Left hindlimb (tissue), 1 donor: ENCODE data around the gene GADD45A.
"Not testable (repeated sequence)": the region's sequence is repeated elsewhere in the genome, so short reads cannot be mapped to it uniquely, and the experiment has no call there.

Source experiments
- DNase-seq: peaks from one replicate; pipeline ENCODE4 v3.0.0-alpha.2; 2018

GADD45A gene, protein sequence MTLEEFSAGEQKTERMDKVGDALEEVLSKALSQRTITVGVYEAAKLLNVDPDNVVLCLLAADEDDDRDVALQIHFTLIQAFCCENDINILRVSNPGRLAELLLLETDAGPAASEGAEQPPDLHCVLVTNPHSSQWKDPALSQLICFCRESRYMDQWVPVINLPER

DNA sequence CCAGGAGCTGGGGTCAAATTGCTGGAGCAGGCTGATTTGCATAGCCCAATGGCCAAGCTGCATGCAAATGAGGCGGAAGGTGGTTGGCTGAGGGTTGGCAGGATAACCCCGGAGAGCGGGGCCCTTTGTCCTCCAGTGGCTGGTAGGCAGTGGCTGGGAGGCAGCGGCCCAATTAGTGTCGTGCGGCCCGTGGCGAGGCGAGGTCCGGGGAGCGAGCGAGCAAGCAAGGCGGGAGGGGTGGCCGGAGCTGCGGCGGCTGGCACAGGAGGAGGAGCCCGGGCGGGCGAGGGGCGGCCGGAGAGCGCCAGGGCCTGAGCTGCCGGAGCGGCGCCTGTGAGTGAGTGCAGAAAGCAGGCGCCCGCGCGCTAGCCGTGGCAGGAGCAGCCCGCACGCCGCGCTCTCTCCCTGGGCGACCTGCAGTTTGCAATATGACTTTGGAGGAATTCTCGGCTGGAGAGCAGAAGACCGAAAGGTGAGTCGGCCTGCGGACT lies at the start of gene GADD45A:
TSS of gene GADD45A (plus strand) at position 135 of the 491 bp plus-strand sequence. CDS start at position 429, 294 bp downstream.
- DNase-seq: peak; percentile 99

DNA sequence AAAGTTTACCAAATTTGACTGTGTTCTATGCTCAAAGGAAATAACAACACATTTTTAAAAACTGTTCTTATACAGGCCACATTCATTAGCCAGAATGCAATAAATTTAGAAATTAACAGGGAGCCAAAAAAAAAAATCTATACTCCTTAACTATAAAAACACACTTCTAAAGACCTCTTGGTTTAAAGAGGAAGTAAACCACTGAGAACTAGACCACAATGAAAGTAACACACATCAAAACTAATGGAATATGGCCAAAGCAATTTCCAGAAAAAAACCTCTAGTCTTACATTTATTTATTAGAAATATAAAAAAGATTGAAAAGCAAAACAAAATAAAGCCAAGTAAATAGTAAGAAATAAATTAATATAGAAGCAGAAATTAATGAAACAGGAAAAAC lies 48.9 kb upstream of the GADD45A start:
- no peak for DNase-seq

DNA sequence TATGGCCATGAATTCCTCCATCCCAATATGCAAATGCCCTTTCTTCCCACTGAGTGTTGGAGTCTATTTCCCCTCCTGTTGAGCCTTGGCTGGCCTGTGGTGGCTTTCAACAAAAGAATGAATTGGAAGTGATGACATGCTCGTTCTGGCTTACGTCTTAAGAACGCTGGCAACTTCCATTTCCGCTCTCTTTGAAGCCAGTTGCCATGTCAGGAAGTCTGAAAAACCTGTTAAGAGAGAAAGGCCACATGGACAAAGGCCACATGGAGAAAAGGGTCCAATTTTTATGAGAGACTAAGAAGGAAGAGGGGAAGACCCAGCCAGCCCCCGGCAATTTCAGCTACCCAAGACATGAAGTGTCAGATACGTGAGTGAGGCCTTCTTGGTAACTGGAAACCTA lies 45.6 kb upstream of the GADD45A start:
- no peak for DNase-seq

DNA sequence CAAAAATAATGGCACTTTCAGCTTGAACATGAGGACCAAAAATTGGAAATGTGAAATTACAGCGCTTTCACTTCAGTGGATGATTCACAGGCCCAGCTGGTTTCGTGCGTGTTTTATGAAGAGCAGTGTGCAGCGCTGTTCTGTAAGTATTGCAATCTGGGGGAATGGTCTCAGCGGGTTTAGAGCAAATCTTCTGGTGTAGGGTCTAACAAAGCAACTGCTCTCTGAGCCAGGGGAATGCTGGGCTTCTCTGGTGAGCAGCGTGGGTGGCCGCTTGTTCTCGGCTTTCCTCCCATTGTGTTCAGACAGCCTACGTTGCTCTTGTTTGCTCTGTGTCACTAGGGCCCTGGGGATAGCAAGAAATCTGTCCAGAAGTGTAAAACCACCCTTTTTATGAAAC lies 42.4 kb upstream of the GADD45A start:
- no peak for DNase-seq

DNA sequence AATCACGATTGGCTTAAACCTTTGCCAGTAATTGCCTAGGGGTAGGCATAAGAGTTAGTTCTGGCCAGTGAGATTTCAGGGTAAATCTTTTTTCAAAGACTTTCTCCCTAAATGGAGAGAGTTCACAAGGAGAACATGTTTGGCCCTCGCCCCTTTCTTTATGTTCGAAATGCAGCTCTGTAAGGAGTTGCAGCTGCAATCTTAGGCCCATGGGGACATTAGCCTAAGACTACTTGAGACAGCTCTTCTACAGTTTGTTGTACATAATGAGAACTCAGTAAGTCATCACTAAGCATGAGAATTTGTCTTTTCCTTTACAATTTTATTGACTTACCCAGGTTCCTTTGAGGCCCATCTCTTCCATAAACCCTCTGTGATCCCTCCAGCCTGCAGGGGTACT lies 40.4 kb upstream of the GADD45A start:
- DNase-seq: no peak

DNA sequence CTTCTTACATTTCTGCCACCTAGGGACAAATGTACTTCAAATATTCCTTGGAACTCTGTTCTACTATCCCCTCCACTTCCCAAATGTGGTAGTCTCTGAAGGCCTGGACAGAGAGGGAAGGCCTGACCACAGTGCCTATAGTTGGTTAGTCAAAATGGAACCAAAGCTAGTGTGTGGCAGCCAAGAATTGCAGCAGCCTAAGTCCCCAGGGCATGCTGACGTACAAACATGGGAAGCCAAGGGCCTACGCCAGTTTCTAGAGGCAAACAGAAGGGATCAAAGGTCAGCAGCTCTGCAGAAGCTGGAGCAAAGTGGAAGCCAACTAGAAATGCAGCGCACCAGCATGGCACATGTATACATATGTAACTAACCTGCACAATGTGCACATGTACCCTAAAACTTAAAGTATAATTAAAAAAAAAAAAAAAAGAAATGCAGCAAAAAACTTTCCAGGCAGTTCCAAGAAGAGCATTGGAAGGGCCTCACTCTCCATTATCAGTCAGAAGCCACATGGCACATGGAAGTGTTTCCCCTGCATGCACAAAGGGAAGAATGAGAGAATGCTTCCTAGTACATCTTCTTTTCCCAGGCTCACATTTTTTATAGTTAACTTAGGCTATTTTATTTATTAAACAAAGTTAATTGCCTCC lies 39.4 kb upstream of the GADD45A start:
- DNase-seq: no peak

DNA sequence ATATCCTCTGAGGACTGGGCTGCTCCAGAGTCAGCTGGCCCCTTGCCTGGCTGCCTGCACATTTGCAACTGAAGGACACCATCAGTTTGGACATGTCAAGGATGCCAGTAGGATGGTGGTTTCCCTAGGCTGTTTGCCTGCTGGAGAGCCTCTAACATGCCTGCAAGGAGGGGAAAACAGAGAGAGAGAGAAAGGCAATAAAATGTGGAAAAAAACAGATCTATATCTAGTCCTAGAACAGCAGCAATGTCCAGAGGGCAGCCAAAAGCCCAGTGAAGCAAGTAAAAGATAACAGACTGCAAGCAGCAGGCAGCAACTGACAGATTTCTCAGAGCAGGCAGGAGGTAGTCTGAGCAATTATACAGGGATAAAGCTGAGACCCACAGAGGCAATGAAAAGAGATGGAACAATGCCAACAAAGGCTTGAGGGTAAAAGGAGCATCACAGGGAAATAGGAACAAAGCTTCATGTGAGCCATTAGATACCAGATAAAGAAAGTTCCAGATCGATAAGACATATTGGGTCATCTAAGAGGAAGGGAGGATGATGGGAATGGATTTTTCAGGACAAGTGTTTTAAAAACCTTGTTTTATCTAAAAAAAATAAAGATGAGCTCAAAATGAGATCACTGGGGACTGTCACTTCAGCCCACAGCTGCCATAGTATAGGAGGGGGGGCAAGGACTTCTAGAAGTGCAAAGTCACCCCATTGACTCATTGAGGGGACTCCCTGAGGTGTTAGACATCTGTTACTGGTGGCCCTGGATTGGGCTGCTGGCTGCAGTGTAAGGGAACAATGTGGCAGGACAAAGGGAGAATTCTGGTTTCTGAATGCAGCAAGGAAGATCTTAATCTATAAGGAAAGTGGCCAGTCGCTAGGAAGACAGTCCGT lies 38.6 kb upstream of the GADD45A start:
- DNase-seq: no peak

DNA sequence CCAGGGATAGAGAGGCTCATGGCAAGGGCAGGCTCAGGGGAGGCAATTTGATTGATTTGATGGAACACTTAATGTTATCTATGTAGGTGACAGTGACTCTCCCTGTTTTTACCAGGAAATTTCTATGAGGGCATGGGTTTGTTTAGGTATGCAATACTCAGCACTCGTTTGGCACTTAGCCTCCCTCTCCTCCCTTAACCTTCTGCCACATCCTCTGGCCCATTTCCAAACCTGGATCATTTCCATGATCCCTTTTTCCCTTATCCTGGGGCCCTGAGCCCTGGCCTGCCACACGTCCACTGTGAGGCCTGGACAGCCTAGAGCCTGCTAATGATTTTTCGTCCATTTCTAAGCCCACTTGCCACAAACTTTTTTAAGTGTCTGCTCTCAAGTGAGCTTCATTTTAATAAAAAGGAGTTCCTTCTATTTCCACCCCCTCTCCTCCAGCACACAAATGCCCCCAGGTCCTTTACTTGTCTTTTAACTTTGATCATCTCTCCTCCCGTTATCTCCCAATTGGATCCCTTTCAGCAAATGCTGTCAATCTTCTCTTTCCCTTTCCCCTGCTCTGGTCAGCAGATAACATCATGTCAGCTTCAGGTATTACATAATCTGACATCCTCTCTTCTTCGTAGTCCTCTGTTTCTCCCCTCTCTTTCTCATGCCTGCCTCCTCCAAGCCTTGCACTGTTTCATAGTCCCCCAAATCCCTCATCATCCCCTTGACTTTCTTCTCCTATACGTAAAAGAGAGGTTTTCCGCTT lies 37.8 kb upstream of the GADD45A start:
- no peak for DNase-seq

DNA sequence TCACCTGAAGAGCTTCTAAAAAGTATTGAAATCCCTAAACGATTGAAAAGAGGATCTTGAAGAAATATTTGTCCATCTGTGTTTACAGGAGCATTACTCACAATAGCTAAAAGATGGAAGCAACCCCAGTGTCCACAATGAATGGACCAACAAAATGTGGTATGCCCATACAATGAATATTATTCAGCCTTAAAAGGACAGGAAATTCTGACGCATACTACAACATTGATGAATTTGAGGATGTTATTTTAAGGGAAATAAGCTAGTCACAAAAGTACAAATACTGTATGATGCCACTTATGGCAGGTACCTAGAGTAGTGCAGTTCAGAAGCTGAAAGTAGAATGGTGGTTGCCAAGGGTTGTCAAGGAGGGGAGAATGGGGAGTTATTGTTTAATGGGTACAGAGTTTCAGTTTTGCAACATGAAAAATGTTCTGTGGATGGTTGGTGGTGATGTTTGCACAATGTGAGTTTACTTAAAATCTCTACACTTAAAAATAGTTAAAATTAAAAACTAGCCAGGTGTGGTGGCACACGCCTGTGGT lies 37.1 kb upstream of the GADD45A start:
- no peak for DNase-seq

DNA sequence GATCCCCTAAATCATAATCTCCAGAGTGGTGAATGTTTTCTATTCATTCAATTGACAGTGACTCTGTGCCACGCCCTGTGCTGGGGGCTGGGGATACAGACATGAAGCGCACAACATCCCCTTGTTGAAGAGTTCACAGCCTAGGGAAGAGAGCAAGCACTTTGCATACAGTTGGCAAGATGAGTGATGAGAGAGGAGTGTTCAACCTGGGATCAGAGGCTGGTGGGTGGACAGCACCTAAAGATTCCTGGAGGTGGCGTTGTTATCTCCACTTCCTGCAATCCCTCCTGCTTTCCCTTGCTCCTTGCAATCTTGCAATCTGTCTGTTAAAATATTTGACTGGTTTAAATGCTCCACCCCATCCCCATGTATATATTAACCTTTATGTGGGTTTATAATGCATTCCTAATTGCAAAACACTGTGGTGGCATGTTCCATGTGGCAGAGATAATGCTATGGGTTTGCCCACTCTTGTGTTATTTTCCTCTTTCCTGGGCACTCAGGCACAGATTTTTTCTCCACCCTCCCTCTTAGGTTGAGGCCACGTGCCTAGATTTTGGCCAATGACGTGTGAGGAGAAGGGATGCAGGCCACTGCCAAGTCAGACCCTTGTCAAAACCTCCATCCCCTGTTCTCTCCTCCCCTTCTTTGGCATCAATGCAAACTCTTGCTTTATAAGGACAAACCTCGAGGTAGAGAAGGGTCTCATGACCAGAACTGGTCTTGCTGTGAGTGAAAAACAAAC lies 36.2 kb upstream of the GADD45A start:
- DNase-seq: no peak

DNA sequence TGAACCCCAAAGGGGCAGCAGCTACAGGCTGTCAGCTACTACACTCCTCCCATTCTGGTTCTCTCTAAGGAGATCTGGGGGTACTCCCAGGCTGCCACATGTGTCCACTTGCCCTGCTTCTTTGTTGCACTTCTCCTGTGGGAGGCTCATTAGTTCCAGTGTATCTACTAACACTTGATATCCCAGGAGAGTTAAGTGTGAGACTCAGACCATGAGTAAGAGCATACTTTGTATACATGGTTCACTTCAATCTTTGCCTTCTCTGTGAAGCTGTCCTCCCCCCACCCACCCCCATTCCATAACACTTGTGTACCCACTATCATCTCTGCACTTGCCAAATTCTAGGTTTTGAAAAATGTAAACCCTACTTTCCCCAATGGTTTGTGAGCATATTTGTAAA lies 34.9 kb upstream of the GADD45A start:
- DNase-seq: no peak

DNA sequence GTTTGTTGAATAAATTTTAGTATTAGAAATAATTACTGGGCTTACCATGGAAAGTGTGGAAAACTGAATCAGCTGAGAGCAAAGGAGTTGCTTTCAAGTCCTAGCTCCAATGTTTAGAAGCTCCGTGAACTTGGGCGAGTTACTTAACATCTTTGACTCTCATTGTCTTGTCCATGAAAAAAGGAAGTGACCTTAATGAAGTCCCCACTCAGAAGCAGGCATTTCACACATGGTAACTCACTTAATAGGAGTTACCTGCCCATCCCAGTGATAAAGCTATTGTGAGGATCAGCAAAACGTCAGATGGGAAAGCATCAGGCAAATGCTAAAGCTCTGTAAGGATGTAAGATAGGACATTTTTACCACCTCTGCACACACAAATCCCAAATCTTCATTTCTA lies 34.0 kb upstream of the GADD45A start:
- DNase-seq: no peak

DNA sequence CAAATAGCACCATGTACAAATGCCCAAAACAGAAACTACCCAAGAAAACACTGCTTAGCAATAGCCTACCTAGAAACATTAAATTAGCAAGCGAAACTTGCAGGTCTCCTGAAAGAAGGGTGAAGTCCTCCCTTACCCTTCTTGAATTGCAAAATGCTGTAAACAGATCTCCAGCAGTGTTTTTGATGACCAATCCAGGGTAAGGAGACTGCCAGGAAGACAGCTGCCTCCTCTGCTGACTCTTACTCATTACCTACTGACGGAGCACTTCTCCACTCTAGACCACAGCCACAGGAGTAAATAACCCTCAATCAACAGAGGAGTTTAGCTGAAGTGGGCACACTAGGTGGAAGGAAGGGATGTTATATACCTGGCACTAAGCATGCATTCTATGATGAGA lies 32.2 kb upstream of the GADD45A start:
- no peak for DNase-seq

DNA sequence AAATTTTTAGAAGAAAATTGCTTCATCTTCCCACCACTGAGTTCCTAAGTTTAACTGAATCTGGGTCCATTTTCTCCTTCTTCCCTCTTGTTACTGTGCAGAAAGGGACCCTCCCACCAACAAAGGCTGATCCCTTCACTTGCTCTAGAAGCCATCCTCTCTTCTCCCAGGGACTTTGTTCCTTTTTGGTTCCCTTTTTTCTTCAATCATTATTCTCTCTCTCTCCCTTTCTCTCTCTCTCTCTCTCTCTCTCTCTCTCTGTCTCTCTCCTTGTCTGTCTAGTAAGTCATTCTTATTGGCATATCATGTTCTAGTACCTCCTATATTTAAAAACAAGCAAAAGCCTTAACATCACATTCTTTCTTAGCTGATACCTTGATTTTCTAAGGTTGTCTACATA lies 31.7 kb upstream of the GADD45A start:
- DNase-seq: no peak

DNA sequence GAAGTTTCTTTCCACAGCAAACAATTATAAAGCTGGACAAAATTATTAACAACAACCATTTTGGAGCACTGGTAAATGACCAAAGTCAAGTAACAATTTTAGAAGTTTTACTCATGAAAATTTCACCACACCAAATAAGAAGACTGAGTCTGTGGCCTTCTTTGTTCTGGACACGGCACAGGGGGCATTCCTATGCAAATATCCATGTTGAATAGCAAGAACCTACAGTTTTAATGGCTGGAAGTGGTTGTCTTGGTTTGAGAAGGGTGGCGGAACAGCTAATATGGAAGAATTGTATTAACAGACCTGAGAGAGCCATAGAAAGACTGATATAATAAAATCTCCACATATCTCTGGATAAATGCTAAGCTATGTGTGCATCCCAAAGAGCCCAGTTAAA lies 29.4 kb upstream of the GADD45A start:
- no peak for DNase-seq

DNA sequence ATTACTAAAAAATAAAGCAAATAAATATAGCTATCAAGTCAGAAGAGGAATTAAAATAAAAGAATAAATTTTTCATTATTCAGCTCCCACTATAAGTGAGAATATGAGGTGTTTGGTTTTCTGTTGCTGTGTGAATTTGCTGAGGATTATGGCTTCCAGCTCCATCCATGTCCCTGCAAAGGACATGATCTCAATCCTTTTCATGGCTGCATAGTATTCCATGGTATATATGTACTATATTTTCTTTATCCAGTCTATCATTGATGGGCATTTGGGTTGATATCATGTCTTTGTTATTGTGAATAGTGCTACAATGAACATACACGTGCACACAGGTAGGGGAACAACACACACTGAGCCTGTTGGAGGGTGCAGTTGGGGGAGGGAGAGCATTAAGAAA lies 27.8 kb upstream of the GADD45A start:
- not testable (repeated sequence) for DNase-seq

DNA sequence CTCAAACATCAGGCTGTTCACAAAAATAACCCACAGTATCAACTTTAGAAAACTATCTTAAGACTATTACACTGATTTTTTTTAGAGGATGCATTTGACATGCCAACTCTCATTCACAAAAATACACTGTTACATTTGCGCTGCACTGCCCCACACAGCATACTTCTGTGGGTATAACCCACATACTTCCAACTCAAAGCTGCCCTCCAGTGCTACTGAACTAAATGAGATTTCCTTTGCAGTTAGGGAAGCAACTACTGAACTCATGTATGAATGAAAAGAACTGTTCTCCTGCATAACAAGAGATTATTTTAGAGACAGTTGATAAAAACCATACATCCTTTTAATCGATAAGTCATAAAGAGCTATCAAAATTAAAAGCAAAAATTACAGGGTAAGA lies 25.8 kb upstream of the GADD45A start:
- no peak for DNase-seq

DNA sequence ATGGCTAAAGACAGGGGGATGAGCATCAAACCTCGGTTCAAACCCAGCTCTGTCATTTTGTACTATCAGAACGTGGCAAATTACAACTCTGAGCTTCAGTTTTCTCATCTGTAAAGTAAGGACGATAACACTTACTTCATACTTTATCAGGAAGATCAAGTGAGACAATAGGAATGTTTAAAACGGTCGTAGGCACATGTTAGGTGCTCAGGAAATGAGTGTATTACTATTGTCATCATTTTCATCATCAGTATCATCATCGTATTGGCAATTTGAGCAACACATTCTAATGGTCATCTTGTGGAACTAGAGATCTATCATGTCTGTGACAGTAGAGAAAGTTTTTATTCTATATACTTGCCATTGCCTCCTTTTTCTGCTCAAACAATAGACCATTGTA lies 22.1 kb upstream of the GADD45A start:
- no peak for DNase-seq

DNA sequence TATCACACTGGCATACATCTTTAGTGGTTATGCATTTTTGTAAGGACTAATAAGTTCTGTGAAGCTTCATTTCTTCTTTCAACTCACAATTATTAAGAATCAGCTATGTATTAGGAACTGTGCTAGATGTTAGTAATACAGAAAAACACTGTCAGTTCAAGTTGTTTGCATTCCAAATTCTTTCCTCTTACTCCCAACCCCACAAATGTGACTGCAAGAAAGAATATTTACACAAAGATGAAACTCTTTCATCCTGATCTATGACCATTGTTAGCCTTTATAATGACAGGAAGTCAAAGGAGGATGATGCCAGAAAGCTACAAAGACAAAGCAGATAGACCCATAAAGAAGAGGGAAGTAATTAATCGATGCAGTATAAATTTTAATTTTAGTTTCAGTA lies 21.0 kb upstream of the GADD45A start:
- no peak for DNase-seq

DNA sequence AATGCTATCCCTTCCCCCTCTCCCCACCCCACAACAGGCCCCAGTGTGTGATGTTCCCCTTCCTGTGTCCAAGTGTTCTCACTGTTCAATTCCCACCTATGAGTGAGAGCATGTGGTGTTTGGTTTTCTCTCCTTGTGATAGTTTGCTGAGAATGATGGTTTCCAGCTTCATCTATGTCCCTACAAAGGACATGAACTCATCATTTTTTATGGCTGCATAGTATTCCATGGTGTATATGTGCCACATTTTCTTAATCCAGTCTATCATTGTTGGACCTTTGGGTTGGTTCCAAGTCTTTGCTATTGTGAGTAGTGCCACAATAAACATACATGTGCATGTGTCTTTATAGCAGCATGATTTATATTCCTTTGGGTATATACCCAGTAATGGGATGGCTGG lies 19.7 kb upstream of the GADD45A start:
- DNase-seq: not testable (repeated sequence)

DNA sequence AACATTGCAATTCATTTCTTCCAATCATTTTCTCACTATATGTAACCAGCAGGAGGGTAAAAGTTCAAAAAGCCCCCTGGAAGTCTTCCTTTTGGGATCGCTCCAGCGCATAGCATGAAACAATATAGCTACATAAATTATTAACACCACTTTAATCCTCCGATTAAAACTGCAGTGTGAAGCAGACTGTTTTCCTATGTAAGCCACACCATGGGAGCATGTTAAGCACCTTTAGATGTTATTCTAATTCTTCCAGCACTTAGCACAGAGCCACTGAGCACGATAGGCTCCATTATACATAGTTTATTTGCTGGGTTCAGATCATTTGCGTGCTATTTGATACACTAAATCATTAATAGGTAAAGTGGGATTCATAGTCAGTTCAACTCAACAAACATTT lies 18.4 kb upstream of the GADD45A start:
- DNase-seq: no peak

DNA sequence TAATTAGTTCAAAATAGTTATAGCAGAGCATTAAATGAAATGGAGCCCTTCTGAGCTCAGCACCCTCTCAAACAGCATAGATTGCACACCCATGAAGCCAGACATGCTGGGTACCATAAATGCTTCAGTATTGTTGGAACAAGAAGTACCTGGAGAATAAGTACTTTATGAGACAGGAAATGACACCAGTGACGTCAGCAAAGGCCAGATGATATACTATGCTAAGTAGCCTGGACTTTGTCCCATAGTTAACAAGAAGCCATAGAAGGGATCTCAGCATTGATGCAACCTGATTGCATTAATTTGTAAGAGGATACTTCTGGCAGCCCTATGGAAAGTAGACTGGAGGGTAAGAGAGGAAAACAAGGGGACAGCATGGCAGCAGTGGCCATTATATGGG lies 16.3 kb upstream of the GADD45A start:
- DNase-seq: no peak
